ENCODE measurements around the gene DLGAP4.

- TF ChIP-seq ZNF70 (CRISPR knock-in tag; IDR thresholded peaks at IDR 0.05), result no peak
- no peak for TF ChIP-seq TOX (CRISPR knock-in tag; IDR thresholded peaks at IDR 0.05; ENCODE audit: borderline replicate concordance)
- TF ChIP-seq CREB5 (CRISPR knock-in tag; IDR thresholded peaks at IDR 0.05; ENCODE audit: low read depth), result no peak
- TF ChIP-seq, protein P1, sequence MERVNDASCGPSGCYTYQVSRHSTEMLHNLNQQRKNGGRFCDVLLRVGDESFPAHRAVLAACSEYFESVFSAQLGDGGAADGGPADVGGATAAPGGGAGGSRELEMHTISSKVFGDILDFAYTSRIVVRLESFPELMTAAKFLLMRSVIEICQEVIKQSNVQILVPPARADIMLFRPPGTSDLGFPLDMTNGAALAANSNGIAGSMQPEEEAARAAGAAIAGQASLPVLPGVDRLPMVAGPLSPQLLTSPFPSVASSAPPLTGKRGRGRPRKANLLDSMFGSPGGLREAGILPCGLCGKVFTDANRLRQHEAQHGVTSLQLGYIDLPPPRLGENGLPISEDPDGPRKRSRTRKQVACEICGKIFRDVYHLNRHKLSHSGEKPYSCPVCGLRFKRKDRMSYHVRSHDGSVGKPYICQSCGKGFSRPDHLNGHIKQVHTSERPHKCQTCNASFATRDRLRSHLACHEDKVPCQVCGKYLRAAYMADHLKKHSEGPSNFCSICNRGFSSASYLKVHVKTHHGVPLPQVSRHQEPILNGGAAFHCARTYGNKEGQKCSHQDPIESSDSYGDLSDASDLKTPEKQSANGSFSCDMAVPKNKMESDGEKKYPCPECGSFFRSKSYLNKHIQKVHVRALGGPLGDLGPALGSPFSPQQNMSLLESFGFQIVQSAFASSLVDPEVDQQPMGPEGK (CRISPR knock-in tag; IDR thresholded peaks at IDR 0.05; ENCODE audit: borderline replicate concordance), result no peak
- no peak for TF ChIP-seq ZFP3 (CRISPR knock-in tag; IDR thresholded peaks at IDR 0.05)
- TF ChIP-seq ZFP30 (CRISPR knock-in tag; IDR thresholded peaks at IDR 0.05), result no peak
- TF ChIP-seq GLIS3 (CRISPR knock-in tag; IDR thresholded peaks at IDR 0.05), result no peak
These were observed 58.4 kb downstream of the DLGAP4 start for GRCh38 chr20:36364506-36364905.

Measured in SK-N-SH treated with all-trans-retinoic acid at 6 μM for 48 hours (cell line).